Body of pancreas (tissue), 4 donors: ENCODE results near the gene CFAP410. TPM values are rescaled to one million over a fixed set of nuclear protein-coding genes. Genes with fewer than 3 reads are reported as not detected.

Experiments used
- ATAC-seq: fragments of 150-250 bp; one replicate; pipeline ENCODE4 v1.9.1; 2016
- DNase-seq, 4 donors: peaks; one replicate each; pipeline ENCODE4 v3.0.0-alpha.2; 2019
- H3K27ac ChIP-seq, 4 donors: fragments of 200-600 bp; sonication (generic); 1 replicate in 3 of 4; 2 replicates in 1 of 4; pipeline versions ENCODE4 v1.5.1 to v1.6.1; 2016 to 2019; ENCODE audit warnings: mild to moderate bottlenecking in 1 of 4, mixed read lengths in 1 of 4, moderate library complexity in 1 of 4
- H3K27me3 ChIP-seq, 2 donors: fragments of 200-600 bp; sonication (generic); one replicate each; pipeline ENCODE4 v1.6.0; 2016; ENCODE audit warnings: mild to moderate bottlenecking in 1 of 2
- H3K36me3 ChIP-seq, 2 donors: fragments of 200-600 bp; sonication (generic); replicated peaks in 1 of 2; 2 replicates each; pipeline ENCODE4 v1.5.1; 2016; ENCODE audit warnings: low read depth in 2 of 2; ENCODE audit not compliant: insufficient read depth in 1 of 2
- H3K4me1 ChIP-seq: fragments of 200-600 bp; sonication (generic); one replicate; pipeline ENCODE4 v1.6.0; 2016
- H3K4me3 ChIP-seq, 2 donors: fragments of 200-600 bp; sonication (generic); 1 replicate in 1 of 2; 2 replicates in 1 of 2; pipeline ENCODE4 v1.5.1; 2016 to 2019
- H3K9me3 ChIP-seq, 3 donors: fragments of 200-600 bp; sonication (generic); 1 replicate in 2 of 3; 2 replicates in 1 of 3; pipeline ENCODE4 v1.5.1; 2016
- CTCF ChIP-seq, 7 experiments: fragments of 450-650 bp in 4 of 7; fragments of 200-600 bp in 3 of 7; sonication (generic) in 3 of 7; IDR thresholded peaks; one replicate each; pipeline ENCODE4 v1.5.1; 2016 to 2019; ENCODE audit warnings: antibody characterized with exemption in 7 of 7
- POLR2A ChIP-seq, 3 donors: fragments of 450-650 bp; IDR thresholded peaks; one replicate each; pipeline ENCODE4 v1.6.1; 2016; ENCODE audit warnings: antibody characterized with exemption in 3 of 3, mild to moderate bottlenecking in 2 of 3
- WGBS, 2 donors: methylation state at CpG; one replicate each; pipeline ENCODE4 v1.1.5; 2017; 5-methylcytosine and 5-hydroxymethylcytosine counted together
- intact Hi-C: fragments of 100-400 bp; cut with DNase I; formaldehyde crosslinking; loops from one replicate; pipeline ENCODE4 v1.15.1; 2023
- total RNA-seq, 2 donors: library from RNA; depleted of rRNA; stranded (reverse); fragments of >200 nt; gene quantifications; one replicate each; pipeline ENCODE4 v1.1.0, GENCODE V29; 2016

CFAP410 gene
- total RNA-seq, 2 donors from 2014 or later: 24.6 to 43.8 TPM

- H3K27me3 ChIP-seq: no peaks in the 10 kb centered on the region
- WGBS, 2 donors: 92 to 96% methylated on average over 23 to 24 of the region's 25 CpGs
- no peak overlapping the region for H3K27ac ChIP-seq
- no peaks in the 10 kb centered on the region for H3K4me1 ChIP-seq
- H3K36me3 ChIP-seq: peaks cover 0 to 3% of the 10 kb centered on the region in 2 donors
- ATAC-seq (no peak), DNase-seq (no peak)
- H3K4me3 ChIP-seq: no peak overlapping the region
- no peak for TF ChIP-seq POLR2A (IDR thresholded peaks at IDR 0.05)
- TF ChIP-seq CTCF (IDR thresholded peaks at IDR 0.05): no peak
- H3K9me3 ChIP-seq: no peaks in the 10 kb centered on the region
- intact Hi-C loops: loop anchor here (10.0 kb wide), 1 partner anchor 54 kb away; the partner anchor contains the start of gene DNMT3L
These were observed 20.5 kb downstream of the CFAP410 start for GRCh38 chr21:44318489-44319285.

GRCh38 chr21:44317871-44318270, 21.3 kb downstream of the CFAP410 start:
- no peaks in the 10 kb centered on the region for H3K27me3 ChIP-seq
- TF ChIP-seq POLR2A (IDR thresholded peaks at IDR 0.05) (no peak), CTCF (IDR thresholded peaks at IDR 0.05) (no peak)
- ATAC-seq (no peak), DNase-seq (no peak)
- WGBS, 2 donors: 95% methylated on average over 22 of the region's 22 CpGs; no CpG with 5 or more reads in 1 of the 2 donors
- H3K36me3 ChIP-seq: peaks cover 0 to 7% of the 10 kb centered on the region in 2 donors
- H3K4me1 ChIP-seq: no peaks in the 10 kb centered on the region
- no peaks in the 10 kb centered on the region for H3K9me3 ChIP-seq
- intact Hi-C loops: loop anchor here (10.0 kb wide), 1 partner anchor 53 kb away; the partner anchor contains the start of gene DNMT3L
- H3K27ac ChIP-seq: no peak overlapping the region
- H3K4me3 ChIP-seq: no peak overlapping the region

- intact Hi-C loops: loop anchor here (10.0 kb wide), 1 partner anchor 53 kb away; the partner anchor contains the start of gene DNMT3L
- H3K4me3 ChIP-seq: no peak overlapping the region
- DNase-seq (no peak), ATAC-seq (no peak)
- no peaks in the 10 kb centered on the region for H3K4me1 ChIP-seq
- 92 to 100% methylated on average over 7 to 12 of the region's 19 CpGs for WGBS, 2 donors
- H3K27me3 ChIP-seq: no peaks in the 10 kb centered on the region
- H3K36me3 ChIP-seq: peaks cover 0 to 7% of the 10 kb centered on the region in 2 donors
- no peak for TF ChIP-seq CTCF (IDR thresholded peaks at IDR 0.05)
- no peak for TF ChIP-seq POLR2A (IDR thresholded peaks at IDR 0.05)
- no peak overlapping the region for H3K27ac ChIP-seq
- no peaks in the 10 kb centered on the region for H3K9me3 ChIP-seq
These were observed 21.9 kb downstream of the CFAP410 start for GRCh38 chr21:44317241-44317782.

GRCh38 chr21:44316277-44316900, 22.8 kb downstream of the CFAP410 start:
- ATAC-seq: no peak
- no peak for TF ChIP-seq CTCF (IDR thresholded peaks at IDR 0.05)
- TF ChIP-seq POLR2A (IDR thresholded peaks at IDR 0.05): no peak

More at GRCh38 chr21:44316277-44316900, 22.8 kb downstream of the CFAP410 start:
- intact Hi-C loops: loop anchor here (10.0 kb wide), 1 partner anchor 52 kb away; the partner anchor contains the start of gene DNMT3L
- 93 to 94% methylated on average over 12 to 21 of the region's 27 CpGs for WGBS, 2 donors
- no peak overlapping the region for H3K4me3 ChIP-seq
- no peaks in the 10 kb centered on the region for H3K27me3 ChIP-seq
- H3K36me3 ChIP-seq: peaks cover 0 to 8% of the 10 kb centered on the region in 2 donors
- no peaks in the 10 kb centered on the region for H3K4me1 ChIP-seq
- no peaks in the 10 kb centered on the region for H3K9me3 ChIP-seq
- no peak overlapping the region for H3K27ac ChIP-seq
- DNase-seq: no peak
